Hepatocyte (in vitro differentiated cells): ENCODE measurements around the gene MCAT. TPM values are rescaled to one million over a fixed set of nuclear protein-coding genes. Genes with fewer than 3 reads are reported as not detected.

ENCODE experiments used
- DNase-seq: peaks from one replicate; pipeline ENCODE4 v3.0.0-alpha.2; 2016; ENCODE audit warnings: low spot score
- H2AFZ ChIP-seq: fragments of 200-600 bp; sonication (generic); 2 replicates; pipeline ENCODE4 v1.6.0; 2016; ENCODE audit warnings: antibody characterized with exemption, mild to moderate bottlenecking
- H3K27ac ChIP-seq: fragments of 200-600 bp; sonication (generic); 2 replicates; pipeline ENCODE4 v1.5.1; 2016; ENCODE audit warnings: mild to moderate bottlenecking
- H3K27me3 ChIP-seq: fragments of 200-600 bp; sonication (generic); 2 replicates; pipeline ENCODE4 v1.6.1; 2016
- H3K36me3 ChIP-seq: fragments of 200-600 bp; sonication (generic); replicated peaks from 2 replicates; pipeline ENCODE4 v1.5.1; 2016; ENCODE audit warnings: low read depth; ENCODE audit not compliant: insufficient read depth
- H3K4me1 ChIP-seq: fragments of 200-600 bp; sonication (generic); 2 replicates; pipeline ENCODE4 v1.5.1; 2016; ENCODE audit warnings: mild to moderate bottlenecking, moderate library complexity; ENCODE audit not compliant: insufficient read depth
- H3K4me2 ChIP-seq: fragments of 200-600 bp; sonication (generic); 2 replicates; pipeline ENCODE4 v1.6.0; 2016
- H3K4me3 ChIP-seq: fragments of 200-600 bp; sonication (generic); 2 replicates; pipeline ENCODE4 v1.5.1; 2016; ENCODE audit warnings: mild to moderate bottlenecking
- H3K79me2 ChIP-seq: fragments of 200-600 bp; sonication (generic); 2 replicates; pipeline ENCODE4 v1.6.0; 2017; ENCODE audit warnings: mild to moderate bottlenecking
- H3K9me2 ChIP-seq: fragments of 200-600 bp; sonication (generic); replicated peaks from 2 replicates; pipeline ENCODE4 v1.6.0; 2017; ENCODE audit warnings: mild to moderate bottlenecking; ENCODE audit not compliant: insufficient read depth
- H3K9me3 ChIP-seq: fragments of 200-600 bp; sonication (generic); 2 replicates; pipeline ENCODE4 v1.5.1; 2016; ENCODE audit warnings: low read depth, mild to moderate bottlenecking
- H4K20me1 ChIP-seq: fragments of 200-600 bp; sonication (generic); 2 replicates; pipeline ENCODE4 v1.6.0; 2016; ENCODE audit warnings: mild to moderate bottlenecking; ENCODE audit not compliant: insufficient read depth, poor library complexity, severe bottlenecking
- CTCF ChIP-seq: fragments of 200-600 bp; sonication (generic); IDR thresholded peaks from 2 replicates; pipeline ENCODE4 v1.5.1; 2016; ENCODE audit warnings: antibody characterized with exemption, mild to moderate bottlenecking; ENCODE audit not compliant: poor library complexity
- EZH2 ChIP-seq: fragments of 200-600 bp; sonication (generic); IDR thresholded peaks from 2 replicates; pipeline ENCODE4 v1.6.1; 2016; ENCODE audit warnings: antibody characterized with exemption, mild to moderate bottlenecking, borderline replicate concordance
- EZH2phosphoT487 ChIP-seq: fragments of 200-600 bp; sonication (generic); IDR thresholded peaks from one replicate; pipeline ENCODE4 v1.6.1; 2018; ENCODE audit warnings: antibody characterized with exemption, mild to moderate bottlenecking, low read depth, moderate library complexity; ENCODE audit not compliant: unreplicated experiment, severe bottlenecking
- WGBS: methylation state at CpG from one replicate; pipeline ENCODE4 v1.1.6; 2016; ENCODE audit warnings: low lambda C conversion rate; ENCODE audit errors: missing lambda C conversion rate; 5-methylcytosine and 5-hydroxymethylcytosine counted together
- polyA plus RNA-seq: library from polyadenylated mRNA; unstranded; fragments of >200 nt; fragmentation: Nextera tagmentation; extraction: Ambion mirVana; gene quantifications from 2 replicates; pipeline ENCODE4 v1.2.1, GENCODE V29; 2016
- total RNA-seq: library from RNA; depleted of rRNA; stranded (reverse); fragments of >200 nt; gene quantifications from 2 replicates; pipeline ENCODE4 v1.2.3, GENCODE V29; 2014

MCAT gene
- total and polyA plus RNA-seq, 2 experiments from 2014 or later, result 16.9 to 24.9 TPM

- no peaks in the 10 kb centered on the region for H3K9me3 ChIP-seq
- TF ChIP-seq CTCF, result no peak
- no peak for TF ChIP-seq EZH2phosphoT487
- no peak for TF ChIP-seq EZH2
- H3K79me2 ChIP-seq, result no peaks in the 10 kb centered on the region
- H3K4me2 ChIP-seq, result peak overlapping the region; percentile 3
- H3K36me3 ChIP-seq, result no peaks in the 10 kb centered on the region
- 25% methylated on average over 5 of the region's 5 CpGs for WGBS
- H3K27ac ChIP-seq, result no peak overlapping the region
- H3K4me1 ChIP-seq, result peaks cover 18% of the 10 kb centered on the region
- no peak overlapping the region for H2AFZ ChIP-seq
- DNase-seq, result peak; percentile 42
- peaks cover 27% of the 10 kb centered on the region for H3K27me3 ChIP-seq
- H3K4me3 ChIP-seq, result no peak overlapping the region
- H3K9me2 ChIP-seq, result no peaks in the 10 kb centered on the region
- H4K20me1 ChIP-seq, result no peaks in the 10 kb centered on the region
Observed at GRCh38 chr22:43114958-43115357, 28.2 kb downstream of the MCAT start.

GRCh38 chr22:43113526-43114251 lies 29.5 kb downstream of the MCAT start:
- Histone ChIP-seq H3K4me2 (no peak overlapping the region), H3K79me2 (no peaks in the 10 kb centered on the region), H3K27ac (no peak overlapping the region), H3K9me2 (no peaks in the 10 kb centered on the region), H3K36me3 (no peaks in the 10 kb centered on the region), H3K9me3 (no peaks in the 10 kb centered on the region), H4K20me1 (no peaks in the 10 kb centered on the region), H3K27me3 (peaks cover 38% of the 10 kb centered on the region), H3K4me3 (no peak overlapping the region), H3K4me1 (peaks cover 16% of the 10 kb centered on the region), H2AFZ (no peak overlapping the region)
- WGBS, result 65% methylated on average over 13 of the region's 13 CpGs
- TF ChIP-seq CTCF (no peak), EZH2phosphoT487 (no peak), EZH2 (no peak)
- DNase-seq, result no peak

- Histone ChIP-seq H3K4me1 (peaks cover 16% of the 10 kb centered on the region), H2AFZ (peak overlapping the region; percentile 64), H3K9me3 (no peaks in the 10 kb centered on the region), H3K4me3 (peak overlapping the region; percentile 51), H4K20me1 (no peaks in the 10 kb centered on the region), H3K4me2 (peak overlapping the region; percentile 100), H3K27ac (no peak overlapping the region), H3K27me3 (peaks cover 39% of the 10 kb centered on the region), H3K9me2 (no peaks in the 10 kb centered on the region), H3K36me3 (no peaks in the 10 kb centered on the region), H3K79me2 (no peaks in the 10 kb centered on the region)
- peak; percentile 69 for DNase-seq
- TF ChIP-seq EZH2 (peak; percentile 68), CTCF (no peak), EZH2phosphoT487 (no peak)
- 4% methylated on average over 83 of the region's 86 CpGs for WGBS
Observed at GRCh38 chr22:43110927-43111623, 32.1 kb downstream of the MCAT start.
